Adrenal gland (tissue), 5 donors: ENCODE data around the gene CCNO.

Experiments used
- CTCF ChIP-seq, 6 experiments: fragments of 450-650 bp in 4 of 6; fragments of 200-600 bp in 2 of 6; sonication (generic) in 1 of 6; IDR thresholded peaks; 1 replicate in 5 of 6; 2 replicates in 1 of 6; pipeline versions ENCODE4 v1.5.1 to v1.8.0; 2016 to 2021; ENCODE audit warnings: antibody characterized with exemption in 6 of 6, mild to moderate bottlenecking in 2 of 6, moderate library complexity in 1 of 6
- POLR2A ChIP-seq, 2 donors: fragments of 450-650 bp; IDR thresholded peaks; one replicate each; pipeline ENCODE4 v1.6.1; 2017; ENCODE audit warnings: antibody characterized with exemption in 2 of 2, mild to moderate bottlenecking in 2 of 2, moderate library complexity in 1 of 2
- donor health status: DM: no; HTN: no; CAD: no.

DNA sequence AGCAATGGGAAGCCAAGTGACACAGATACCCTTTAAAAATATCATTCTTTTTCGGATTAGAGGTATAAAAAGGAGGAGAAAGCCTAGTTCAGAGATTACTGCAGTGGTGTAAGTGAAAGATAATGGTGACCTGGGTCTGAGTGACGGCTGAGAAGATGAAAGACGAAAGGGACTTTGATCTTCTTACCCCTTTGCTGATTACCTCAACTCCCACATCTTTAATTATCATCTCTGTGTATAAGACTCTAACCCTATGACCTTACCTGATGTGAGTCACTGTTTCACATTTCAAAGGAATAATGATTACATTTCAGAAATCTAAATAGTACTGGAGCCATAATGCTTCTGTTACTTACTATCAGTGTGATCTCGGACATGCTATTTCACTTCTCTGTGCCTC is 21.4 kb upstream of the CCNO start:
- TF ChIP-seq POLR2A (IDR thresholded peaks at IDR 0.05) (no peak), CTCF (IDR thresholded peaks at IDR 0.05) (no peak)
